Spleen (tissue), 7 donors: ENCODE data around the gene C11orf24.

Experiments used
- POLR2A ChIP-seq, 3 donors: fragments of 450-650 bp; IDR thresholded peaks; one replicate each; pipeline ENCODE4 v1.5.1; 2017; ENCODE audit warnings: antibody characterized with exemption in 3 of 3, mild to moderate bottlenecking in 1 of 3
- TF ChIP-seq, protein P1 (sequence below), 11 experiments: fragments of 200-600 bp in 7 of 11; fragments of 450-650 bp in 4 of 11; sonication (generic) in 4 of 11; IDR thresholded peaks in 8 of 11; conservative IDR thresholded peaks in 3 of 11; 1 replicate in 7 of 11; 2 replicates in 4 of 11; pipeline versions ENCODE4 v1.4.0 to v1.8.0; 2016 to 2021; ENCODE audit warnings: antibody characterized with exemption in 11 of 11, inconsistent platforms in 4 of 11, mild to moderate bottlenecking in 1 of 11
- donor health status: DM: no; HTN: no; CAD: no; lungs with moderate emphysema.
- donor health status: DM: no; HTN: no; CAD: no.
- donor health status: DM: no; HTN: no; CAD: no.

GRCh38 chr11:68224606-68225005, 47.2 kb downstream of the C11orf24 start:
- TF ChIP-seq, protein P1, sequence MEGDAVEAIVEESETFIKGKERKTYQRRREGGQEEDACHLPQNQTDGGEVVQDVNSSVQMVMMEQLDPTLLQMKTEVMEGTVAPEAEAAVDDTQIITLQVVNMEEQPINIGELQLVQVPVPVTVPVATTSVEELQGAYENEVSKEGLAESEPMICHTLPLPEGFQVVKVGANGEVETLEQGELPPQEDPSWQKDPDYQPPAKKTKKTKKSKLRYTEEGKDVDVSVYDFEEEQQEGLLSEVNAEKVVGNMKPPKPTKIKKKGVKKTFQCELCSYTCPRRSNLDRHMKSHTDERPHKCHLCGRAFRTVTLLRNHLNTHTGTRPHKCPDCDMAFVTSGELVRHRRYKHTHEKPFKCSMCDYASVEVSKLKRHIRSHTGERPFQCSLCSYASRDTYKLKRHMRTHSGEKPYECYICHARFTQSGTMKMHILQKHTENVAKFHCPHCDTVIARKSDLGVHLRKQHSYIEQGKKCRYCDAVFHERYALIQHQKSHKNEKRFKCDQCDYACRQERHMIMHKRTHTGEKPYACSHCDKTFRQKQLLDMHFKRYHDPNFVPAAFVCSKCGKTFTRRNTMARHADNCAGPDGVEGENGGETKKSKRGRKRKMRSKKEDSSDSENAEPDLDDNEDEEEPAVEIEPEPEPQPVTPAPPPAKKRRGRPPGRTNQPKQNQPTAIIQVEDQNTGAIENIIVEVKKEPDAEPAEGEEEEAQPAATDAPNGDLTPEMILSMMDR (IDR thresholded peaks at IDR 0.05 in 8 of 11, conservative IDR thresholded peaks at IDR 0.05 in 3 of 11), result no peak
- no peak for TF ChIP-seq POLR2A (IDR thresholded peaks at IDR 0.05)
